Neural progenitor cell (in vitro differentiated cells): ENCODE data around the gene HSD17B7.

Source experiments
- EZH2phosphoT487 ChIP-seq: fragments of 200-600 bp; sonication (generic); IDR thresholded peaks from 2 replicates; pipeline ENCODE4 v1.6.1; 2017; ENCODE audit warnings: antibody characterized with exemption
- TF ChIP-seq, protein P1 (sequence below): fragments of 200-600 bp; sonication (generic); IDR thresholded peaks from 2 replicates; pipeline ENCODE4 v1.5.1; 2017; ENCODE audit warnings: antibody characterized with exemption, mild to moderate bottlenecking

DNA sequence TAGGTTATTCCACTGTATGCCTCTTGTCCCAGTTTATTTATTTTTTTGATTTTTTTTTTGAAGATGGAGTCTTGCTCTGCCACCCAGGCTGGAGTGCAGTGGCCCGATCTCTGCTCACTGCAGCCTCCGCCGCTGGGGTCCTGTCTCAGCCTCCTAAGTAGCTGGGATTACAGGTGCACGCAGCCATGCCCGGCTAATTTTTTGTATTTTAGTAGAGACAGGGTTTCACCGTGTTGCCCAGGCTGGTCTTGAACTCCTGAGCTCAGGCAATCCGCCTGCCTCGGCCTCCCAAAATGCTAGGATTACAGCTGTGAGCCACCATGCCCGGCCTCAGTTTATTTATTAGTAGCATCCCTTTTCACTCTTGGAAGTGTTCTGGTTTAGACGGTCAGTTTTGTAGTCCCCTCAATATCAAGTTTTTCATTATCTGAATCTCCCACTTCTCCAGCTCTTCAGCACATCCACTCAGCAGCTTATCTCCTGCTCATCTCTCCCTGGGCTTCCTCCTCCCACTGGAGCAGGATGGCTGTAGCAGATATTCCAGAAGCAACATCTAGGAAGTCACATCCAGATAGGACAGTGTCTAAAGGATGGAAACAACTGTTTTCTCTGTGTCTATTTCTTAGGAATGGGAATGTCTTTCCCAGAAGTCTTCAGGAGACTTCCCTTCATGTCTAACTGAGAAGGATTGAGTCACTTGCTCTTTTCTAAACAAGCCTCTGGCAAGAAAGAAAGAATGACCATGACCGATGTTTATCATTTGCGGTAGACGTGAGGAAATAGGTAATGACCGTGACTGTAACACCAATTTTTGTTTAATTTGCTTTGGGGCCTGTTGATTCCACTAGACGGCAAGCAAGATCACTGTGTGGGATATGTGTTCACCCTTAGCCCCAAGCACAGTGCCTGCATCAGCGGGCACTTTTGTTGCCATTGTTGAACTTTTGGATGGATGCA, 56.0 kb downstream of the HSD17B7 start:
- TF ChIP-seq, protein P1, sequence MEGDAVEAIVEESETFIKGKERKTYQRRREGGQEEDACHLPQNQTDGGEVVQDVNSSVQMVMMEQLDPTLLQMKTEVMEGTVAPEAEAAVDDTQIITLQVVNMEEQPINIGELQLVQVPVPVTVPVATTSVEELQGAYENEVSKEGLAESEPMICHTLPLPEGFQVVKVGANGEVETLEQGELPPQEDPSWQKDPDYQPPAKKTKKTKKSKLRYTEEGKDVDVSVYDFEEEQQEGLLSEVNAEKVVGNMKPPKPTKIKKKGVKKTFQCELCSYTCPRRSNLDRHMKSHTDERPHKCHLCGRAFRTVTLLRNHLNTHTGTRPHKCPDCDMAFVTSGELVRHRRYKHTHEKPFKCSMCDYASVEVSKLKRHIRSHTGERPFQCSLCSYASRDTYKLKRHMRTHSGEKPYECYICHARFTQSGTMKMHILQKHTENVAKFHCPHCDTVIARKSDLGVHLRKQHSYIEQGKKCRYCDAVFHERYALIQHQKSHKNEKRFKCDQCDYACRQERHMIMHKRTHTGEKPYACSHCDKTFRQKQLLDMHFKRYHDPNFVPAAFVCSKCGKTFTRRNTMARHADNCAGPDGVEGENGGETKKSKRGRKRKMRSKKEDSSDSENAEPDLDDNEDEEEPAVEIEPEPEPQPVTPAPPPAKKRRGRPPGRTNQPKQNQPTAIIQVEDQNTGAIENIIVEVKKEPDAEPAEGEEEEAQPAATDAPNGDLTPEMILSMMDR = no peak
- no peak for TF ChIP-seq EZH2phosphoT487
